OCI-LY3 (cell line): ENCODE results near the gene ZNF180.

ENCODE experiments used
- CTCF ChIP-seq: fragments of 200-600, 300-600 bp; sonication (generic); IDR thresholded peaks from 2 replicates; pipeline ENCODE4 v1.5.1; 2014; ENCODE audit warnings: antibody characterized with exemption, low read length, low read depth
- EZH2phosphoT487 ChIP-seq: fragments of 200-600 bp; shearing (Covaris generic); IDR thresholded peaks from 2 replicates; pipeline ENCODE4 v1.6.1; 2018; ENCODE audit warnings: antibody characterized with exemption, mixed run types, low read depth

GRCh38 chr19:44527554-44527953, 27.2 kb upstream of the ZNF180 start:
- TF ChIP-seq CTCF, result no peak
- TF ChIP-seq EZH2phosphoT487, result no peak
